OCI-LY7 (cell line): ENCODE results near the gene NME3. TPM values are rescaled to one million over a fixed set of nuclear protein-coding genes. Genes with fewer than 3 reads are reported as not detected.

Source experiments
- BruUV-seq: library from RNA; stranded (reverse); fragments of 400-500 nt; replicated peaks from 2 replicates; lab custom pipeline; 2021; lab: Mats Ljungman, UMichigan
- CTCF ChIA-PET: fragments of 300-600 bp; sonication (Branson Sonifier 250); formaldehyde crosslinking; loops from one replicate; lab custom pipeline; 2022; ENCODE audit warnings: antibody characterized with exemption; ENCODE audit not compliant: unreplicated experiment; lab: Charles Lee
- POLR2A ChIA-PET: fragments of 300-600 bp; sonication (Branson Sonifier 250); formaldehyde crosslinking; loops from one replicate; lab custom pipeline; 2022; ENCODE audit warnings: antibody characterized with exemption; lab: Charles Lee
- DNase-seq: peaks from one replicate; pipeline ENCODE4 v3.0.0-alpha.2; 2015; ENCODE audit warnings: low spot score
- H2AFZ ChIP-seq: fragments of 200-600 bp; sonication (generic), shearing (Covaris generic); 2 replicates; pipeline ENCODE4 v1.6.1; 2014; ENCODE audit warnings: mild to moderate bottlenecking, antibody characterized with exemption, low read length, moderate library complexity
- H3K27ac ChIP-seq: fragments of 200-600 bp; sonication (generic); 2 replicates; pipeline ENCODE4 v1.5.1; 2014; ENCODE audit warnings: mixed run types, low read depth, mild to moderate bottlenecking, moderate library complexity, low read length, inconsistent platforms; ENCODE audit not compliant: poor library complexity, severe bottlenecking
- H3K36me3 ChIP-seq: fragments of 200-600 bp; sonication (generic); 2 replicates; pipeline ENCODE4 v1.6.1; 2014; ENCODE audit warnings: mild to moderate bottlenecking, antibody characterized with exemption, low read length, moderate library complexity, mixed read lengths; ENCODE audit not compliant: insufficient read depth
- H3K4me1 ChIP-seq: fragments of 200-600 bp; sonication (generic); 2 replicates; pipeline ENCODE4 v1.5.1; 2014; ENCODE audit warnings: mild to moderate bottlenecking, low read length; ENCODE audit not compliant: insufficient read depth, poor library complexity, severe bottlenecking
- H3K4me2 ChIP-seq: fragments of 200-600 bp; sonication (generic); 2 replicates; pipeline ENCODE4 v1.6.1; 2014; ENCODE audit warnings: mild to moderate bottlenecking, low read length
- H3K4me3 ChIP-seq: fragments of 200-600 bp; sonication (generic); 2 replicates; pipeline ENCODE4 v1.5.1; 2014; ENCODE audit warnings: mild to moderate bottlenecking, low read depth, low read length; ENCODE audit not compliant: poor library complexity, severe bottlenecking
- H3K79me2 ChIP-seq: fragments of 200-600 bp; sonication (generic); 2 replicates; pipeline ENCODE4 v1.6.1; 2016; ENCODE audit warnings: low read depth, mild to moderate bottlenecking, low read length, moderate library complexity, mixed read lengths; ENCODE audit not compliant: insufficient read depth
- H3K9me2 ChIP-seq: fragments of 200-600 bp; sonication (generic); 2 replicates; pipeline ENCODE4 v1.6.1; 2016; ENCODE audit warnings: mild to moderate bottlenecking, low read length, mixed read lengths; ENCODE audit not compliant: insufficient read depth
- H3K9me3 ChIP-seq: fragments of 200-600 bp; sonication (generic); 2 replicates; pipeline ENCODE4 v1.6.1; 2014; ENCODE audit warnings: mild to moderate bottlenecking, mixed run types, low read length, mixed read lengths
- H4K20me1 ChIP-seq: fragments of 200-600 bp; sonication (generic); 2 replicates; pipeline ENCODE4 v1.6.1; 2014; ENCODE audit warnings: mild to moderate bottlenecking, antibody characterized with exemption, low read length, moderate library complexity, mixed read lengths; ENCODE audit not compliant: insufficient read depth
- EZH2phosphoT487 ChIP-seq: fragments of 200-600 bp; sonication (generic); IDR thresholded peaks from 2 replicates; pipeline ENCODE4 v1.6.1; 2018; ENCODE audit warnings: low read depth, borderline replicate concordance, mild to moderate bottlenecking, mixed run types, antibody characterized with exemption, low read length, moderate library complexity, mixed read lengths
- intact Hi-C: fragments of 100-400 bp; cut with micrococcal nuclease; formaldehyde crosslinking; loops from one replicate; pipeline ENCODE4 v1.10.0; 2022; ENCODE audit not compliant: unreplicated experiment
- total RNA-seq, 2 experiments: library from RNA; depleted of rRNA in 1 of 2; stranded (reverse); fragments of >200 nt in 1 of 2; shearing (Covaris generic) in 1 of 2; gene quantifications; 2 replicates each; pipeline ENCODE4 v1.2.3, GENCODE V29; 2014 to 2022
- TF ChIP-seq, protein P1 (sequence below): fragments of 200-600 bp; sonication (generic); conservative IDR thresholded peaks from 2 replicates; pipeline ENCODE4 v1.5.1; 2014; ENCODE audit warnings: mild to moderate bottlenecking, antibody characterized with exemption, low read length, moderate library complexity, mixed read lengths

Gene NME3
- total RNA-seq, 2 experiments from 2014 or later: 34.8 to 54.5 TPM

DNA sequence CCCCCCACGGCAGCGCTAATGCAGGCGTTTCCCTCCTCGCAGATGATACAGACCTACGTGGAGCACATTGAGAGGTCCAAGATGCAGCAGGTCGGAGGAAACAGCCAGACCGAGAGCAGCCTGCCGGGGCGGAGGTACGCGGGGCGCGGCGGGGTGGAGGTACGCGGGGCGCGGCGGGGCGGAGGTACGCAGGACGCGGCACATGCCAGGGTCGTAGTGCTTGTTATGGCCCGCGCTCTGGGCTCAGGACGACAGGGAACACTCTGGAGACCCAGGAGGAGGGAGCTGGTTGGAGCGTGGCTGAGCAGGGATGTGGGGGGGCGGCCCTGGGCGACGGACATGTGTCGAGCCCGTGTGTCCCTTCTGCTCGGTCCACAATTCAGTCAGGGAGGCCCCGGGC is 41.9 kb downstream of the NME3 start:
- Histone ChIP-seq H3K4me1 (no peaks in the 10 kb centered on the region), H3K9me3 (no peaks in the 10 kb centered on the region), H4K20me1 (no peaks in the 10 kb centered on the region), H3K4me3 (no peak overlapping the region), H3K9me2 (no peaks in the 10 kb centered on the region), H3K36me3 (peaks cover 61% of the 10 kb centered on the region), H3K27ac (no peak overlapping the region), H2AFZ (no peak overlapping the region), H3K79me2 (no peaks in the 10 kb centered on the region), H3K4me2 (no peak overlapping the region)
- intact Hi-C loops: no loop called here
- TF ChIP-seq, protein P1, sequence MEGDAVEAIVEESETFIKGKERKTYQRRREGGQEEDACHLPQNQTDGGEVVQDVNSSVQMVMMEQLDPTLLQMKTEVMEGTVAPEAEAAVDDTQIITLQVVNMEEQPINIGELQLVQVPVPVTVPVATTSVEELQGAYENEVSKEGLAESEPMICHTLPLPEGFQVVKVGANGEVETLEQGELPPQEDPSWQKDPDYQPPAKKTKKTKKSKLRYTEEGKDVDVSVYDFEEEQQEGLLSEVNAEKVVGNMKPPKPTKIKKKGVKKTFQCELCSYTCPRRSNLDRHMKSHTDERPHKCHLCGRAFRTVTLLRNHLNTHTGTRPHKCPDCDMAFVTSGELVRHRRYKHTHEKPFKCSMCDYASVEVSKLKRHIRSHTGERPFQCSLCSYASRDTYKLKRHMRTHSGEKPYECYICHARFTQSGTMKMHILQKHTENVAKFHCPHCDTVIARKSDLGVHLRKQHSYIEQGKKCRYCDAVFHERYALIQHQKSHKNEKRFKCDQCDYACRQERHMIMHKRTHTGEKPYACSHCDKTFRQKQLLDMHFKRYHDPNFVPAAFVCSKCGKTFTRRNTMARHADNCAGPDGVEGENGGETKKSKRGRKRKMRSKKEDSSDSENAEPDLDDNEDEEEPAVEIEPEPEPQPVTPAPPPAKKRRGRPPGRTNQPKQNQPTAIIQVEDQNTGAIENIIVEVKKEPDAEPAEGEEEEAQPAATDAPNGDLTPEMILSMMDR: no peak
- TF ChIP-seq EZH2phosphoT487: no peak
- POLR2A ChIA-PET: no interaction called here
- CTCF ChIA-PET: no interaction called here
- BruUV-seq: no TSS peak
- no peak for DNase-seq

DNA sequence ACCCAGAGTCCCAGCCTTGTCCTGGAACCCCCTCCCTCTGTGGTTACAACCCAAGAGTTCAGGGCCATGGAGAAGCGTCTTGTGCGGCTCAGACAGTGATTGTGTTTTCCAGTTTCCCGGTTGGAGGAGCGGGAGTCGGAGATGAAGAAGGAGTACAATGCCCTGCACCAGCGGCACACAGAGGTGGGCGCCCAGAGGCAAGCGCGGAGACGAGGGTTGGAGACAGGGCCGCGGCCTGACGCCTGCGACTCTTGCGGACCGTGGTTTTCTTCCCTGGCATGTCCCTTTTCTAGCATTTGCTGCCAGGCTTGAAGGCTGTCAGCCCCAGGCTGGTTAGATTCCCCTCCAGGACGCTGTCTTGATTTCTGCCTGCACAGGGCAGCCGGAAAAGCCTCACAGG is 42.3 kb downstream of the NME3 start:
- Histone ChIP-seq H3K4me1 (no peaks in the 10 kb centered on the region), H3K9me3 (no peaks in the 10 kb centered on the region), H4K20me1 (no peaks in the 10 kb centered on the region), H3K4me3 (no peak overlapping the region), H3K79me2 (no peaks in the 10 kb centered on the region), H3K4me2 (no peak overlapping the region), H3K36me3 (peaks cover 61% of the 10 kb centered on the region), H3K27ac (no peak overlapping the region), H3K9me2 (no peaks in the 10 kb centered on the region), H2AFZ (no peak overlapping the region)
- no peak for DNase-seq
- TF ChIP-seq EZH2phosphoT487: no peak
- TF ChIP-seq, protein P1: no peak
- ChIA-PET POLR2A (no interaction called here), CTCF (no interaction called here)
- no TSS peak for BruUV-seq
- intact Hi-C loops: no loop called here

DNA sequence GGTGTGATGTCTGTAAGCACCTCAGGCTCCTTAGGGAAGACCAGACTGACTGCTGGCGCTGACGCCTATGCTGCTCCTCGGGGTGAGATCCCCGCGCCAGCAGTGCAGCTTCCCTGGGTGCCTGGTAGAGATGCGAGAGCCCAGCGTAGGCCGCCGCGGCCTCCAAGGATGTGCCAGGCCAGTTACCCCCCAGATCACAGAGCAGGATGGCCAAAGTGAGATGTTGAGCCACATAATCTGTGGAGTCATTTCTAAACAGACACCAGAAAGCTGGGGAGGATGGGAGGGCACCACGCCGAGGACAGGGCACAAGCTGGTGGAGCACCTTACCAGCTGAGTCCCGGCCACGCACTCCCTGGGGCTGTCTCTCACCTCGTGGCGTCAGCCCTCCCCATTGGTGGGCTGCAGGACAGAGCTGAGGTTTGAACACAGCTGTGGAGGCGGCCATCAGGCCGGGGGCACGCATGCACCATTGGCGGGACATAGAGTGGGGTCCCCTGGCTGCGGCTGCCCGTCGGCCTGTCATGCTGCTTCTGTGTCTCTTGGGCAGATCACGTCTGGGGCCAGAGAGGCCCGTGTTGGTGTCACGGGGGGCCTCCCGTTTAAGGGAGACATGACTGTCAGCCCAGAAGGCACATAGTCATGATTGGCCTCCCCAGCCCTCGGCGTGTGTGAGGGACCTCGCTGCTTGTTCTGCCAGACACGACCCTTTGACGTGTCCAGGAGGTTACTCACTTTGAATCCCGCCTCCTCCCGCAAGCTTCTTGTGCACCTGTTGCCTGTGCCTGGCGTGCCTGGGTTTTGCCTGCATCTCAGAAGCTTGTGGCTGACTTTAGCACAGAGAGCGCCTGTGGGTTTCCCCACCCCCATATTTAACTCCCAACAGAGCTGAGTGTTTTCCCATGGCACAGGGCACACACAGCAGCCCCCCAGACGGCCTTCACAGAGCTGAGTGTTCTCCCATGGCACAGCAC is 43.4 kb downstream of the NME3 start:
- H3K36me3 ChIP-seq: peaks cover 50% of the 10 kb centered on the region
- intact Hi-C loops: no loop called here
- no peak overlapping the region for H3K27ac ChIP-seq
- H3K4me1 ChIP-seq: no peaks in the 10 kb centered on the region
- no peak overlapping the region for H3K4me2 ChIP-seq
- 0 out of 2 replicates have a peak, but pooled peaks cover 4% of the 10 kb centered on the region for H4K20me1 ChIP-seq
- H2AFZ ChIP-seq: no peak overlapping the region
- CTCF ChIA-PET: interaction anchor here (0.6 kb wide), 1 partner anchor 258 kb away, joined by 3 read pairs; no protein-coding TSS in a partner anchor
- no TSS peak for BruUV-seq
- no peak overlapping the region for H3K4me3 ChIP-seq
- POLR2A ChIA-PET: no interaction called here
- DNase-seq: no peak
- TF ChIP-seq, protein P1: no peak
- TF ChIP-seq EZH2phosphoT487: no peak
- H3K9me3 ChIP-seq: no peaks in the 10 kb centered on the region
- H3K79me2 ChIP-seq: 0 out of 2 replicates have a peak, but pooled peaks cover 7% of the 10 kb centered on the region
- no peaks in the 10 kb centered on the region for H3K9me2 ChIP-seq
